GM12878 (cell line): ENCODE measurements around the gene SUPT3H. TPM values are rescaled to one million over a fixed set of nuclear protein-coding genes. Genes with fewer than 3 reads are reported as not detected.

Experiments
- ATF7 ChIP-seq: fragments of 450-650 bp; IDR thresholded peaks from 2 replicates; pipeline ENCODE4 v1.6.1; 2016; ENCODE audit warnings: low read depth, mild to moderate bottlenecking
- BCL11A ChIP-seq: IDR thresholded peaks from 2 replicates; pipeline ENCODE4 v1.6.1; 2011; ENCODE audit warnings: low read depth, low read length
- CEBPZ ChIP-seq: fragments of 150-350 bp; IDR thresholded peaks from 2 replicates; pipeline ENCODE4 v1.6.1; 2016; ENCODE audit warnings: low read depth, low read length
- CHD4 ChIP-seq: fragments of 200-600 bp; sonication (generic); IDR thresholded peaks from 2 replicates; pipeline ENCODE4 v1.6.1; 2016; ENCODE audit warnings: mild to moderate bottlenecking
- E4F1 ChIP-seq: fragments of 450-650 bp; IDR thresholded peaks from 2 replicates; pipeline ENCODE4 v1.6.1; 2018; ENCODE audit warnings: borderline replicate concordance, mild to moderate bottlenecking; ENCODE audit not compliant: partially characterized antibody
- EGR1 ChIP-seq, 2 experiments: IDR thresholded peaks; 1 replicate in 1 of 2; 2 replicates in 1 of 2; pipeline ENCODE4 v1.6.1; 2011 to 2012; ENCODE audit warnings: low read depth in 2 of 2, low read length in 2 of 2, borderline replicate concordance in 1 of 2, mild to moderate bottlenecking in 1 of 2, moderate library complexity in 1 of 2
- ELK1 ChIP-seq: IDR thresholded peaks from 2 replicates; pipeline ENCODE4 v1.6.1; 2012; ENCODE audit warnings: low read depth, low read length, improper control_type of control experiment
- HCFC1 ChIP-seq: fragments of 150-350 bp; IDR thresholded peaks from 2 replicates; pipeline ENCODE4 v1.6.1; 2014; ENCODE audit warnings: low read length
- HDAC2 ChIP-seq: fragments of 200-600 bp; sonication (generic); IDR thresholded peaks from 2 replicates; pipeline ENCODE4 v1.6.1; 2017
- HDGF ChIP-seq: fragments of 450-650 bp; IDR thresholded peaks from 2 replicates; pipeline ENCODE4 v1.6.1; 2016; ENCODE audit warnings: antibody characterized with exemption
- JUND ChIP-seq: IDR thresholded peaks from 2 replicates; pipeline ENCODE4 v1.6.1; 2012; ENCODE audit warnings: low read depth, mild to moderate bottlenecking, low read length, improper control_type of control experiment, moderate library complexity
- LARP7 ChIP-seq: fragments of 450-650 bp; IDR thresholded peaks from 2 replicates; pipeline ENCODE4 v1.6.1; 2017; ENCODE audit warnings: mild to moderate bottlenecking
- NBN ChIP-seq: fragments of 450-650 bp; IDR thresholded peaks from 2 replicates; pipeline ENCODE4 v1.6.1; 2016
- NFYB ChIP-seq: IDR thresholded peaks from 2 replicates; pipeline ENCODE4 v1.6.1; 2011; ENCODE audit warnings: low read depth, mild to moderate bottlenecking, low read length, improper control_type of control experiment, moderate library complexity; ENCODE audit not compliant: insufficient read depth
- NR2C1 ChIP-seq: fragments of 450-650 bp; IDR thresholded peaks from 2 replicates; pipeline ENCODE4 v1.6.1; 2017; ENCODE audit warnings: antibody characterized with exemption, mild to moderate bottlenecking, moderate library complexity
- NRF1 ChIP-seq: conservative IDR thresholded peaks from 2 replicates; pipeline ENCODE4 v1.6.1; 2011; ENCODE audit warnings: mild to moderate bottlenecking, low read depth, low read length, improper control_type of control experiment
- PAX5 ChIP-seq: IDR thresholded peaks from 2 replicates; pipeline ENCODE4 v1.6.1; 2011; ENCODE audit warnings: low read depth, low read length, borderline replicate concordance
- RAD21 ChIP-seq: IDR thresholded peaks from 2 replicates; pipeline ENCODE4 v1.6.1; 2011; ENCODE audit warnings: mild to moderate bottlenecking, low read depth, low read length, moderate library complexity; ENCODE audit not compliant: insufficient read depth
- RB1 ChIP-seq: fragments of 450-650 bp; formaldehyde crosslinking; IDR thresholded peaks from 2 replicates; pipeline ENCODE4 v1.6.1; 2017; ENCODE audit warnings: mild to moderate bottlenecking, borderline replicate concordance
- RBBP5 ChIP-seq: fragments of 200-600 bp; sonication (generic); conservative IDR thresholded peaks from 2 replicates; pipeline ENCODE4 v1.6.1; 2016
- SMAD5 ChIP-seq: IDR thresholded peaks from 2 replicates; pipeline ENCODE4 v1.6.1; 2016; ENCODE audit warnings: antibody characterized with exemption, low read depth
- SMARCA5 ChIP-seq: fragments of 450-650 bp; IDR thresholded peaks from 2 replicates; pipeline ENCODE4 v1.6.1; 2017; ENCODE audit warnings: mild to moderate bottlenecking
- SMC3 ChIP-seq: IDR thresholded peaks from 2 replicates; pipeline ENCODE4 v1.6.1; 2011; ENCODE audit warnings: low read length, improper control_type of control experiment, borderline replicate concordance
- ZBED1 ChIP-seq: IDR thresholded peaks from 2 replicates; pipeline ENCODE4 v1.6.1; 2016; ENCODE audit warnings: borderline replicate concordance
- ZNF217 ChIP-seq: fragments of 450-650 bp; IDR thresholded peaks from 2 replicates; pipeline ENCODE4 v1.6.1; 2017; ENCODE audit warnings: antibody characterized with exemption, mild to moderate bottlenecking
- ZNF622 ChIP-seq: fragments of 450-650 bp; IDR thresholded peaks from 2 replicates; pipeline ENCODE4 v1.6.1; 2017; ENCODE audit warnings: mild to moderate bottlenecking, inconsistent platforms
- polyA plus RNA-seq, 11 experiments: library from polyadenylated mRNA; depleted of rRNA in 4 of 11; unstranded in 6 of 11; stranded (reverse) in 5 of 11; fragments of >200 nt; fragmentation: Nextera tagmentation in 4 of 11; fragmentation: Illumina TruSeq in 1 of 11; extraction: Ambion mirVana in 4 of 11; extraction: Trizol in 1 of 11; gene quantifications; 1 replicate in 1 of 11; 2 replicates in 10 of 11; pipeline versions ENCODE4 v1.2.1 to v1.2.3, GENCODE V29; 2011 to 2016; ENCODE audit warnings: inconsistent platforms in 2 of 11, missing spikeins in 2 of 11, low read depth in 1 of 11
- total RNA-seq, 4 experiments: library from RNA; depleted of rRNA in 3 of 4; stranded (reverse); fragments of >200 nt in 3 of 4; fragmentation: Illumina TruSeq in 1 of 4; extraction: Trizol in 1 of 4; gene quantifications; 2 replicates each; pipeline versions ENCODE4 v1.2.1 to v1.2.3, GENCODE V29; 2013 to 2021
- TF ChIP-seq, protein P1 (sequence below): IDR thresholded peaks from 2 replicates; pipeline ENCODE4 v1.6.1; 2011; ENCODE audit warnings: mild to moderate bottlenecking, low read depth, low read length, moderate library complexity; ENCODE audit not compliant: insufficient replicate concordance

Gene SUPT3H
- total and polyA plus RNA-seq, 10 of the 15 experiments (the other 5 are each of a cell fraction or from before 2014, with no cell fraction given): 0.51 to 3.7 (median 2.0) TPM

DNA sequence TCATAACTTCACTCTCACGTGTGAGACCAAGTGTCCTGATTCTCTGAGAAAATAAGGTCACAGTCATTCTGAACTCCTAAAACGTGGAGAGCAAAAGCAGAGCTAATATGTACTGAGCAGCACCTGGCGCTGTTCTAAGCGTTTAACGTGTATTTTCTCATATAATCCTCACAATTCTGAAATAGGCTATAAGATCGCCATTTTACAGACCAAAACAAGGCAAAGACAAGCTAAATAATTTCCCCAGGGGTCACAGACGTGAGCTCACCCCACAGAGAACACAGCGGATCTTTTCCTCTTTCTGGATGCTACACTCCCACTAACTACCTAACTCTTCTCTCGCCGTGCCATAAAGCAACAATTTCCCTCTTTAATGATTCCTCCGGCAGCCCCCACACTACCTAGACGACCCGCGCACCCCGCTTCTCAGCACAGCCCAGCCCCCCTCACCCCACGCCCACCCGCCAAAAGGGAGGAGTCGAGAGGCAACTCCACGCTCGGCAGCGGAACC lies 636 bp downstream of the SUPT3H start (continued):
- TF ChIP-seq EGR1 (IDR thresholded peaks at IDR 0.05; ENCODE audit: borderline replicate concordance in 1 of 2, low read depth in 2 of 2, low read length in 2 of 2) (0 out of 3 replicates have a peak, but pooled peaks of 1 of the 2 experiments have one; percentile 12), JUND (no peak), NBN (peak; percentile 62), SMARCA5 (no peak), ZNF622 (no peak), SMAD5 (no peak), CEBPZ (no peak), NR2C1 (no peak), HDGF (0 out of 2 replicates have a peak, but pooled peaks have one; percentile 31), NRF1 (no peak), ZNF217 (no peak), LARP7 (no peak), ELK1 (no peak), HDAC2 (no peak), NFYB (no peak), ATF7 (no peak), HCFC1 (no peak), RBBP5 (no peak), SMC3 (no peak), PAX5 (no peak), RB1 (no peak), RAD21 (no peak), E4F1 (no peak), BCL11A (no peak), ZBED1 (no peak), CHD4 (no peak)
- TF ChIP-seq, protein P1, sequence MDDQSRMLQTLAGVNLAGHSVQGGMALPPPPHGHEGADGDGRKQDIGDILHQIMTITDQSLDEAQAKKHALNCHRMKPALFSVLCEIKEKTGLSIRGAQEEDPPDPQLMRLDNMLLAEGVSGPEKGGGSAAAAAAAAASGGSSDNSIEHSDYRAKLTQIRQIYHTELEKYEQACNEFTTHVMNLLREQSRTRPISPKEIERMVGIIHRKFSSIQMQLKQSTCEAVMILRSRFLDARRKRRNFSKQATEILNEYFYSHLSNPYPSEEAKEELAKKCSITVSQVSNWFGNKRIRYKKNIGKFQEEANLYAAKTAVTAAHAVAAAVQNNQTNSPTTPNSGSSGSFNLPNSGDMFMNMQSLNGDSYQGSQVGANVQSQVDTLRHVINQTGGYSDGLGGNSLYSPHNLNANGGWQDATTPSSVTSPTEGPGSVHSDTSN: no peak
